ENCODE data around the gene STYK1. TPM values are rescaled to one million over a fixed set of nuclear protein-coding genes. Genes with fewer than 3 reads are reported as not detected.

The STYK1 gene
- total RNA-seq (2013; cell fraction: nucleolus; rRNA removed): not detected in 2 replicates
- total RNA-seq (2014; rRNA removed) (0.71 and 0.73 TPM in 2 replicates), total RNA-seq (2014; rRNA removed; fragmentation: Illumina TruSeq; extraction: Trizol) (0.97 and 1.1 TPM in 2 replicates), total RNA-seq (2021) (0.48 and 1.0 TPM in 2 replicates), polyA plus RNA-seq (2011; rRNA removed) (not detected in 2 replicates), polyA plus RNA-seq (2014; fragmentation: Illumina TruSeq; extraction: Trizol) (1.2 TPM in 2 replicates), polyA plus RNA-seq (2014; fragmentation: Nextera tagmentation; extraction: Ambion mirVana) (under 1 TPM; 0.73 to 0.87 TPM), polyA plus RNA-seq (2014; rRNA removed) (0.78 and 0.84 TPM in 2 replicates), polyA plus RNA-seq (2016; fragmentation: Nextera tagmentation; extraction: Ambion mirVana) (under 1 TPM; 0.62 to 0.82 TPM), polyA minus RNA-seq (2011; rRNA and poly(A)+ RNA removed) (not detected in 2 replicates), Bru-seq, nascent RNA (percentile 5 among the genes with signal in this experiment), BruChase-seq, experiment 1, labeled RNA remaining after a 6-hour chase (percentile 14 among the genes with signal in this experiment), BruChase-seq, experiment 2, labeled RNA remaining after a 2-hour chase (percentile 23 among the genes with signal in this experiment)
- 0.08 TPM for polyA plus RNA-seq (2011; ENCODE audit: low read depth)
- polyA plus RNA-seq (2011; cell fraction: cytosol; rRNA removed): not detected in 2 replicates
- polyA plus RNA-seq (2011; cell fraction: nucleus; rRNA removed): not detected in 2 replicates
- 0.12 and 0.94 TPM in 2 replicates for polyA plus RNA-seq (2012)
- not detected in 2 replicates for polyA minus RNA-seq (2011; cell fraction: cytosol; rRNA and poly(A)+ RNA removed)
- polyA minus RNA-seq (2011; cell fraction: nucleus; rRNA and poly(A)+ RNA removed): not detected in 2 replicates
- long read RNA-seq, experiment 1: 0 reads
- long read RNA-seq, experiment 2: 0 reads

GRCh38 chr12:10673659-10674384 is at the start of gene STYK1:
TSS of gene STYK1 (minus strand) at chr12:10674052. CDS start at chr12:10634618, 39,434 bp downstream.
- H2AFZ ChIP-seq (ENCODE audit: control insufficient read depth, low read depth, low read length): peak within 1 kb of the TSS; percentile 15
- H3K79me2 ChIP-seq (ENCODE audit: control insufficient read depth, insufficient read depth, low read length): no peaks in the 10 kb centered on the region
- no peaks in the 10 kb centered on the region for H3K9me3 ChIP-seq (replicated peaks; ENCODE audit: control insufficient read depth, insufficient read depth, low read length)
- ChIA-PET CTCF (interaction anchor here (1.3 to 1.6 kb wide), 2 partner anchors 16 to 438 kb away, joined by 4 to 8 read pairs; no protein-coding TSS in a partner anchor), POLR2A (no interaction called here), SMC1A (ENCODE audit: uncharacterized antibody, unreplicated experiment) (interaction anchor here (1.5 kb wide), 1 partner anchor 438 kb away, joined by 4 read pairs; no protein-coding TSS in a partner anchor), RAD21 (ENCODE audit: unreplicated experiment) (interaction anchor here (0.7 kb wide), 1 partner anchor 18 kb away, joined by 3 read pairs; no protein-coding TSS in a partner anchor)
- peak within 1 kb of the TSS; percentile 32 for H3K4me3 ChIP-seq
- intact Hi-C loops (cut with micrococcal nuclease; ENCODE audit: unreplicated experiment): loop anchor here (1.0 to 10.0 kb wide), 4 partner anchors 279 to 522 kb away; partner anchors contain the start of gene KLRK1
- peak within 1 kb of the TSS; percentile 34; the same call in 1 of the 2 replicates for H3K9ac ChIP-seq (ENCODE audit: control insufficient read depth, insufficient read depth, low read length)
- no peaks in the 10 kb centered on the region for H4K20me1 ChIP-seq (ENCODE audit: control insufficient read depth, insufficient read depth)
- DNase-seq (ENCODE audit: low read depth, low spot score) (peak; percentile 24), FAIRE-seq (peak; percentile 84), ATAC-seq (peak; percentile 84)
- no peak within 1 kb of the TSS for H3K27ac ChIP-seq (ENCODE audit: control insufficient read depth, insufficient read depth)
- no TSS peak for BruUV-seq (replicated peaks)
- H3K4me2 ChIP-seq (ENCODE audit: control insufficient read depth, insufficient read depth): peak within 1 kb of the TSS; percentile 92
- in situ Hi-C loops (cut with MboI): no loop called here
- H3K4me1 ChIP-seq (ENCODE audit: control insufficient read depth, insufficient read depth, low read length): peaks cover 14% of the 10 kb centered on the region; the same call in 1 of the 2 replicates
- WGBS (ENCODE audit: insufficient coverage, insufficient replicate concordance, low lambda C conversion rate, missing lambda C conversion rate): 4% methylated on average over 30 of the region's 35 CpGs
- no peaks in the 10 kb centered on the region for H3K36me3 ChIP-seq (ENCODE audit: control insufficient read depth in 2 of 2, insufficient read depth in 2 of 2, low read length in 1 of 2)
- peaks cover 0 to 2% of the 10 kb centered on the region in 2 experiments; a peak in 1 of 4 replicates for H3K27me3 ChIP-seq (replicated peaks in 1 of 2; ENCODE audit: control insufficient read depth in 2 of 2, insufficient read depth in 2 of 2, low read length in 1 of 2)
- TF ChIP-seq LARP7 (IDR thresholded peaks at IDR 0.05) (peak; percentile 21; the same call in 1 of the 2 replicates), IKZF1 (conservative IDR thresholded peaks at IDR 0.05) (peak; percentile 41; the same call in 1 of the 2 replicates), TCF3 (IDR thresholded peaks at IDR 0.05; ENCODE audit: borderline replicate concordance, insufficient read depth, low read depth, low read length) (no peak), E2F4 (IDR thresholded peaks at IDR 0.05; ENCODE audit: low read depth, low read length) (no peak), MEF2A (IDR thresholded peaks at IDR 0.05; ENCODE audit: insufficient read depth, low read depth, low read length) (0 out of 2 replicates have a peak, but pooled peaks have one; percentile 34), SP1 (IDR thresholded peaks at IDR 0.05; ENCODE audit: low read depth, low read length) (no peak), CBFB (IDR thresholded peaks at IDR 0.05; ENCODE audit: low read depth) (peak; percentile 38; the same call in 1 of the 2 replicates), ZNF592 (IDR thresholded peaks at IDR 0.05) (no peak), ESRRA (IDR thresholded peaks at IDR 0.05; ENCODE audit: low read length) (no peak), FOS (IDR thresholded peaks at IDR 0.05; ENCODE audit: borderline replicate concordance, extremely low read depth, insufficient read length) (no peak), HSF1 (IDR thresholded peaks at IDR 0.05; ENCODE audit: low read depth, low read length) (no peak), BHLHE40 (IDR thresholded peaks at IDR 0.05; ENCODE audit: borderline replicate concordance in 1 of 2, low read depth in 2 of 2, low read length in 1 of 2) (peak; percentile 23 to 34; a peak in 2 of 4 replicates)

Data from GM12878 (cell line).